Activated CD8-positive, alpha-beta T cell treated with anti-CD3 and anti-CD28 coated beads for 36 hours (primary cell): ENCODE results near the gene CDS2. TPM values are rescaled to one million over a fixed set of nuclear protein-coding genes. Genes with fewer than 3 reads are reported as not detected.
"Not testable (repeated sequence)": the region's sequence is repeated elsewhere in the genome, so short reads cannot be mapped to it uniquely, and the experiment has no call there.

Experiments
- ATAC-seq: fragments of 200-7000 bp; cut with Tn5 transposase; one replicate; pipeline ENCODE4 v1.10.0; 2021; ENCODE audit warnings: mild to moderate bottlenecking, moderate library complexity
- CTCF ChIA-PET: fragments of 350-600 bp; sonication (Branson Sonifier 250); formaldehyde crosslinking; loops from one replicate; lab custom pipeline; 2021; ENCODE audit warnings: antibody characterized with exemption; lab: Charles Lee
- POLR2A ChIA-PET: fragments of 350-600 bp; sonication (Branson Sonifier 250); formaldehyde crosslinking; loops from one replicate; lab custom pipeline; 2021; ENCODE audit warnings: antibody characterized with exemption; lab: Charles Lee
- DNase-seq: peaks from one replicate; pipeline ENCODE4 v3.0.0-alpha.2; 2020
- H3K27ac Mint-ChIP-seq: one replicate; pipeline ENCODE4 v1.8.0; 2021; ENCODE audit warnings: mild to moderate bottlenecking, mixed read lengths
- H3K27me3 Mint-ChIP-seq: one replicate; pipeline ENCODE4 v1.8.0; 2021; ENCODE audit warnings: mixed read lengths
- H3K36me3 Mint-ChIP-seq: one replicate; pipeline ENCODE4 v1.8.0; 2021; ENCODE audit warnings: low read depth, mixed read lengths
- H3K4me1 Mint-ChIP-seq: one replicate; pipeline ENCODE4 v1.8.0; 2021; ENCODE audit warnings: low read depth, mixed read lengths
- H3K4me3 Mint-ChIP-seq: one replicate; pipeline ENCODE4 v1.8.0; 2021; ENCODE audit warnings: mild to moderate bottlenecking, moderate library complexity, mixed read lengths
- H3K9me3 Mint-ChIP-seq: one replicate; pipeline ENCODE4 v1.8.0; 2021; ENCODE audit warnings: mixed read lengths
- intact Hi-C: fragments of 100-400 bp; cut with micrococcal nuclease; formaldehyde crosslinking; loops from one replicate; pipeline ENCODE4 v1.10.0; 2022
- total RNA-seq, 2 experiments: library from RNA; stranded (reverse); gene quantifications; one replicate each; pipeline ENCODE4 v1.2.3, GENCODE V29; 2021
- TF ChIP-seq, protein P1 (sequence below): fragments of 200-600 bp; IDR thresholded peaks from one replicate; pipeline ENCODE4 v1.8.0; 2022; ENCODE audit warnings: antibody characterized with exemption, mild to moderate bottlenecking

Gene CDS2
- total RNA-seq, 2 experiments from 2014 or later, result 30.2 to 34.7 TPM

DNA sequence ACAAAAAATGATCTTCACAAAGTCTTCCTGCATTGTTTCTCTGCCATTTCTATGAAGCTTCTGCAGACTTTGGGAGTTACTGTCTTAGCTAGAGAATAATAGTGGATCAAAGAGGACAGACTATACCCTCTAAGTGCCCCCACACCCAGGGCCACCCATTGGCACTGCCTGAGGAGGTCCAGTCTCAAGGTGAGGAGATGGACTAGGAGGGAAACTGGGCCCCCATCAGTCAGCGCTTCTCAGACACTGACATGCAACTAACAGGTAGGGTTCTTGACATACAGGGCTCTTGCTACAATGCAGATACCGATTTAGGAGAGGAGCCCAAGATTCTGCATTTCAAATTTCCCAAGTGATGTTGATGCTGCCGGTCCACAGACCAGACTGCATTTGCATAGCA, 31.4 kb upstream of the CDS2 start:
- no peak for DNase-seq
- POLR2A ChIA-PET, result no interaction called here
- intact Hi-C loops, result no loop called here
- peaks cover 24% of the 10 kb centered on the region for H3K36me3 Mint-ChIP-seq
- H3K4me1 Mint-ChIP-seq, result peaks cover 1% of the 10 kb centered on the region
- no peaks in the 10 kb centered on the region for H3K27me3 Mint-ChIP-seq
- TF ChIP-seq, protein P1, sequence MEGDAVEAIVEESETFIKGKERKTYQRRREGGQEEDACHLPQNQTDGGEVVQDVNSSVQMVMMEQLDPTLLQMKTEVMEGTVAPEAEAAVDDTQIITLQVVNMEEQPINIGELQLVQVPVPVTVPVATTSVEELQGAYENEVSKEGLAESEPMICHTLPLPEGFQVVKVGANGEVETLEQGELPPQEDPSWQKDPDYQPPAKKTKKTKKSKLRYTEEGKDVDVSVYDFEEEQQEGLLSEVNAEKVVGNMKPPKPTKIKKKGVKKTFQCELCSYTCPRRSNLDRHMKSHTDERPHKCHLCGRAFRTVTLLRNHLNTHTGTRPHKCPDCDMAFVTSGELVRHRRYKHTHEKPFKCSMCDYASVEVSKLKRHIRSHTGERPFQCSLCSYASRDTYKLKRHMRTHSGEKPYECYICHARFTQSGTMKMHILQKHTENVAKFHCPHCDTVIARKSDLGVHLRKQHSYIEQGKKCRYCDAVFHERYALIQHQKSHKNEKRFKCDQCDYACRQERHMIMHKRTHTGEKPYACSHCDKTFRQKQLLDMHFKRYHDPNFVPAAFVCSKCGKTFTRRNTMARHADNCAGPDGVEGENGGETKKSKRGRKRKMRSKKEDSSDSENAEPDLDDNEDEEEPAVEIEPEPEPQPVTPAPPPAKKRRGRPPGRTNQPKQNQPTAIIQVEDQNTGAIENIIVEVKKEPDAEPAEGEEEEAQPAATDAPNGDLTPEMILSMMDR, result no peak
- no peak for ATAC-seq
- H3K27ac Mint-ChIP-seq, result no peak overlapping the region
- CTCF ChIA-PET, result interaction anchor here (1.9 kb wide), 1 partner anchor 39 kb away, joined by 9 read pairs; no protein-coding TSS in a partner anchor
- no peaks in the 10 kb centered on the region for H3K9me3 Mint-ChIP-seq
- H3K4me3 Mint-ChIP-seq, result no peak overlapping the region

DNA sequence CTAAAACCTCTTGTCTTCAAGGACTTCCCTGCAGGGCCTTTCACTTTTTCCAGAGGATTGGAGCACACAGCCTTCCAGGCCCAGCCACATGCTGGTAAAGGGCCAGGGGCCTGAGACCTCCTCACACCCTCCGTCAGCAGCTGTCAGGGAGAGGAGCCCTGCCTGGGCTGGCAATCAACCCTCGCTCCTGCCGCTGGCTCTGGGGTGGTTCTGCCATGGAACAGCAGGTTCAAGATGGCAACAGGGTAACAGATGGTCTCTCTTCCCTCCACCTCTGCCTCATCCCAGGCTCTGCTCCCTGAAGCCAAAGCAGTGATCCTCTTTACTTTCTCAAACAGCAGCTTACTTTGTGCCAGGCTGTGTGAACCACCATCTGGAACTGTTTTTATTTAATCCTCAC, 30.9 kb upstream of the CDS2 start:
- ATAC-seq (no peak), DNase-seq (no peak)
- no peaks in the 10 kb centered on the region for H3K27me3 Mint-ChIP-seq
- no peak overlapping the region for H3K27ac Mint-ChIP-seq
- H3K4me1 Mint-ChIP-seq, result peaks cover 3% of the 10 kb centered on the region
- POLR2A ChIA-PET, result no interaction called here
- TF ChIP-seq, protein P1, result no peak
- intact Hi-C loops, result no loop called here
- CTCF ChIA-PET, result interaction anchor here (1.9 kb wide), 1 partner anchor 39 kb away, joined by 9 read pairs; no protein-coding TSS in a partner anchor
- H3K36me3 Mint-ChIP-seq, result peaks cover 27% of the 10 kb centered on the region
- no peaks in the 10 kb centered on the region for H3K9me3 Mint-ChIP-seq
- no peak overlapping the region for H3K4me3 Mint-ChIP-seq

DNA sequence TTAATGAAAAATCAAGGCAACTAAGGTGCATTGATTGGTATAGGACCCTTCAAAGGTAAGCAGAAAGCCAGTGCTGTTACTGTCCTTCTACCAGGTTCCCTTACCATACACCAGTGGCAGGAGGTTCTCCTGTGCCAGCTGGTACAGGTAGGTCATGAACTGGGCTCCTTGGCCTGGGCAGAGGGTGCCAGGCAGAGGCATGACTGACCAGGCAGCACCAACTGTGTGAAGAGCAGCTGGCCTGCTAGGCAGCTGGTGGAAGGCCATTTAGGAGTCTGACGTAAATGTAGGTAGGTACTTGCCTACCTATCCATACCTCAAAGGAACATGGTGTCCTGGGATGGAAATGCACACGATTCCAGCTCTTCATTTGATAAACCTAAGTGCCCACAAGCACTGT, 30.3 kb upstream of the CDS2 start:
- TF ChIP-seq, protein P1, result no peak
- H3K27me3 Mint-ChIP-seq, result no peaks in the 10 kb centered on the region
- DNase-seq (no peak), ATAC-seq (no peak)
- peaks cover 29% of the 10 kb centered on the region for H3K36me3 Mint-ChIP-seq
- POLR2A ChIA-PET, result interaction anchor here (1.0 kb wide), 1 partner anchor 124 kb away, joined by 3 read pairs; no protein-coding TSS in a partner anchor
- intact Hi-C loops, result no loop called here
- H3K9me3 Mint-ChIP-seq, result no peaks in the 10 kb centered on the region
- H3K4me3 Mint-ChIP-seq, result no peak overlapping the region
- CTCF ChIA-PET, result interaction anchor here (1.9 kb wide), 1 partner anchor 40 kb away, joined by 9 read pairs; no protein-coding TSS in a partner anchor
- H3K4me1 Mint-ChIP-seq, result peaks cover 7% of the 10 kb centered on the region
- H3K27ac Mint-ChIP-seq, result no peak overlapping the region

DNA sequence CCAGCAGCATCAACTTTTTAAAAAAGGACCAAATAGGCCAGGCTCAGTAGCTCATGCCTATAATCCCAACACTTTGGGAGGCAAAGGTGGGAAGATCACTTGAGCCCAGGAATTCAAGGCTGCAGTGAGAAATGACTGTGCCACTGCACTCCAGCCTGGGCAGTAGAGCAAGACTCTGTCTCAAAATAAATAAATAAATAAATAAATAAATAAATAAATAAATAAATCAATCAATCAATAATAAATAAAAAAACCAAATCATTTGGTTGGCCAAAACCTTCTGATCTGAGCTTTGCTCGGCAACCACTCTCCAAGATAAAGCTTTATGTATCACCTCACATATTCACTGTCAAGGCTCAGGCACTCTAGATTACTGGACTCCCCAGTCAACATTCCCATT, 27.8 kb upstream of the CDS2 start:
- H3K4me3 Mint-ChIP-seq, H3K27ac Mint-ChIP-seq, DNase-seq, intact Hi-C loops, H3K9me3 Mint-ChIP-seq, ATAC-seq, H3K27me3 Mint-ChIP-seq: not testable (repeated sequence)
- peaks cover 10% of the 10 kb centered on the region for H3K4me1 Mint-ChIP-seq
- H3K36me3 Mint-ChIP-seq, result peaks cover 40% of the 10 kb centered on the region
- ChIA-PET CTCF (interaction anchor here (0.8 to 7.5 kb wide), 9 partner anchors 9 to 151 kb away, joined by 3 to 104 read pairs (median 3); no protein-coding TSS in a partner anchor), POLR2A (interaction anchor here (0.9 kb wide), 1 partner anchor 19 kb away, joined by 4 read pairs; no protein-coding TSS in a partner anchor)

DNA sequence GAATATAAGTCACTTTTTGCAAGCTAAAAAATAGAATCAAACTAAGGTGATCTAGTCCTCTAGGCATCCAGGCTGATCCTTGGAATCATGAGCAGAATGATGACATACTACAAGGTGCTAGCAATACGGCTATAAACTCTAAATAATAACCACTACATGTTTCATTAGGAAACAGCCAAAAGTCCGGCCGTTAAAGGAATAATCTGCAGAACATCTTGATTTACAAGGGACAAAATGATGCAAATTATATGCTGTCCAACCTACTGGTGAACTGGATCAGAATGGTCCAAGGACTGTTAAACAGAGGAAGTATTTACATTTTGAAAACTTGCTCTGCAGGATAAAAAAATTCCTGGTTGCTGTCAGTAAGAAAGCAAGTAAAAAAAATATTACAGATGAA, 26.9 kb upstream of the CDS2 start:
- peaks cover 10% of the 10 kb centered on the region for H3K4me1 Mint-ChIP-seq
- intact Hi-C loops, result loop anchor here (5.0 to 10.0 kb wide), 2 partner anchors 43 to 135 kb away; no protein-coding TSS in a partner anchor
- H3K27me3 Mint-ChIP-seq, DNase-seq, H3K4me3 Mint-ChIP-seq, H3K9me3 Mint-ChIP-seq, ATAC-seq, H3K27ac Mint-ChIP-seq: not testable (repeated sequence)
- peaks cover 47% of the 10 kb centered on the region for H3K36me3 Mint-ChIP-seq
- CTCF ChIA-PET, result interaction anchor here (0.8 to 7.5 kb wide), 17 partner anchors 10 to 362 kb away, joined by 3 to 104 read pairs (median 6); partner anchors contain the start of gene CDS2
- POLR2A ChIA-PET, result interaction anchor here (0.9 kb wide), 1 partner anchor 18 kb away, joined by 4 read pairs; no protein-coding TSS in a partner anchor
